Measurements from ENCODE around the gene SRSF9.

DNA sequence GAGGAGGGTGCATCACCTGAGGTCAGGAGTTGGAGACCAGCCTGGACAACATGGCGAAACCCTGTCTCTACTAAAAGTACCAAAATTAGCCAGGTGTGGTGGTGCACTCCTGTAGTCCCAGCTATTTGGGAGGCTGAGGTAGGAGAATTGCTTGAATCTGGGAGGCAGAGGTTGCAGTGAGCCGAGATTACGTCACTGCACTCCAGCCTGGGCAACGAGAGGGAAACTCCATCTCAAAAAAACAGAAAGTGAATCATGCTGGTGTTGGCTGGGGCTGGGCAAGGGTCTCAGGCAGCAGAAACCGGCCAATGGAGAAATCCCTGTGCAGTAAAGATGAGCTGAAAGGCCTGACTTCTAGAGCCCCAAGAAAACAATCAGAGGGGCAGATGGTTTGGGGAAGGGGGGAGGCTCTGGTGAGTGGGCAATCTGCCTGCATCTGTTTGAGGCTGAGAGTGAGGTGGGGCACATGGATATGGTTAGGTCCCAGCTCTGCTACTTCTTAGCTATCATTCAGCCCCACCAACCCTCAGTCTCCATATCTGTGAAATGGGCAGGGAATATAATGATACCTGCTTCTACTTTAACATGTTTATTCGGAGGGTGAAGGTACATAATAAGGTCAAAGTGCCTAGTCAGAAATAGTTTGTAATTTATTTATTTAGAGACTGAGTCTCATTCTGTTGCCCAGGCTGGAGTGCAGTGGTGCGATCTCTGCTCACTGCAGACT, 52.9 kb downstream of the SRSF9 start:
- TF ChIP-seq CSDC2 (CRISPR knock-in tag; IDR thresholded peaks at IDR 0.05): no peak
- TF ChIP-seq, protein P1, sequence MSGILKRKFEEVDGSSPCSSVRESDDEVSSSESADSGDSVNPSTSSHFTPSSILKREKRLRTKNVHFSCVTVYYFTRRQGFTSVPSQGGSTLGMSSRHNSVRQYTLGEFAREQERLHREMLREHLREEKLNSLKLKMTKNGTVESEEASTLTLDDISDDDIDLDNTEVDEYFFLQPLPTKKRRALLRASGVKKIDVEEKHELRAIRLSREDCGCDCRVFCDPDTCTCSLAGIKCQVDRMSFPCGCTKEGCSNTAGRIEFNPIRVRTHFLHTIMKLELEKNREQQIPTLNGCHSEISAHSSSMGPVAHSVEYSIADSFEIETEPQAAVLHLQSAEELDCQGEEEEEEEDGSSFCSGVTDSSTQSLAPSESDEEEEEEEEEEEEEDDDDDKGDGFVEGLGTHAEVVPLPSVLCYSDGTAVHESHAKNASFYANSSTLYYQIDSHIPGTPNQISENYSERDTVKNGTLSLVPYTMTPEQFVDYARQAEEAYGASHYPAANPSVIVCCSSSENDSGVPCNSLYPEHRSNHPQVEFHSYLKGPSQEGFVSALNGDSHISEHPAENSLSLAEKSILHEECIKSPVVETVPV (CRISPR knock-in tag; IDR thresholded peaks at IDR 0.05): no peak
- TF ChIP-seq, protein P2, sequence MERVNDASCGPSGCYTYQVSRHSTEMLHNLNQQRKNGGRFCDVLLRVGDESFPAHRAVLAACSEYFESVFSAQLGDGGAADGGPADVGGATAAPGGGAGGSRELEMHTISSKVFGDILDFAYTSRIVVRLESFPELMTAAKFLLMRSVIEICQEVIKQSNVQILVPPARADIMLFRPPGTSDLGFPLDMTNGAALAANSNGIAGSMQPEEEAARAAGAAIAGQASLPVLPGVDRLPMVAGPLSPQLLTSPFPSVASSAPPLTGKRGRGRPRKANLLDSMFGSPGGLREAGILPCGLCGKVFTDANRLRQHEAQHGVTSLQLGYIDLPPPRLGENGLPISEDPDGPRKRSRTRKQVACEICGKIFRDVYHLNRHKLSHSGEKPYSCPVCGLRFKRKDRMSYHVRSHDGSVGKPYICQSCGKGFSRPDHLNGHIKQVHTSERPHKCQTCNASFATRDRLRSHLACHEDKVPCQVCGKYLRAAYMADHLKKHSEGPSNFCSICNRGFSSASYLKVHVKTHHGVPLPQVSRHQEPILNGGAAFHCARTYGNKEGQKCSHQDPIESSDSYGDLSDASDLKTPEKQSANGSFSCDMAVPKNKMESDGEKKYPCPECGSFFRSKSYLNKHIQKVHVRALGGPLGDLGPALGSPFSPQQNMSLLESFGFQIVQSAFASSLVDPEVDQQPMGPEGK (CRISPR knock-in tag; IDR thresholded peaks at IDR 0.05; ENCODE audit: borderline replicate concordance): no peak
- no peak for TF ChIP-seq GLIS3 (CRISPR knock-in tag; IDR thresholded peaks at IDR 0.05)
- no peak for TF ChIP-seq RARB (CRISPR knock-in tag; IDR thresholded peaks at IDR 0.05)
- TF ChIP-seq, protein P3, sequence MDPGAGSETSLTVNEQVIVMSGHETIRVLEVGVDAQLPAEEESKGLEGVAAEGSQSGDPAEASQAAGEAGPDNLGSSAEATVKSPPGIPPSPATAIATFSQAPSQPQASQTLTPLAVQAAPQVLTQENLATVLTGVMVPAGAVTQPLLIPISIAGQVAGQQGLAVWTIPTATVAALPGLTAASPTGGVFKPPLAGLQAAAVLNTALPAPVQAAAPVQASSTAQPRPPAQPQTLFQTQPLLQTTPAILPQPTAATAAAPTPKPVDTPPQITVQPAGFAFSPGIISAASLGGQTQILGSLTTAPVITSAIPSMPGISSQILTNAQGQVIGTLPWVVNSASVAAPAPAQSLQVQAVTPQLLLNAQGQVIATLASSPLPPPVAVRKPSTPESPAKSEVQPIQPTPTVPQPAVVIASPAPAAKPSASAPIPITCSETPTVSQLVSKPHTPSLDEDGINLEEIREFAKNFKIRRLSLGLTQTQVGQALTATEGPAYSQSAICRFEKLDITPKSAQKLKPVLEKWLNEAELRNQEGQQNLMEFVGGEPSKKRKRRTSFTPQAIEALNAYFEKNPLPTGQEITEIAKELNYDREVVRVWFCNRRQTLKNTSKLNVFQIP (CRISPR knock-in tag; IDR thresholded peaks at IDR 0.05; ENCODE audit: borderline replicate concordance, low read depth): no peak
- TF ChIP-seq PPARA (CRISPR knock-in tag; IDR thresholded peaks at IDR 0.05; ENCODE audit: borderline replicate concordance): no peak
- no peak for TF ChIP-seq OSR1 (CRISPR knock-in tag; IDR thresholded peaks at IDR 0.05)

Data from SK-N-SH treated with all-trans-retinoic acid at 6 μM for 48 hours (cell line).